HepG2 (cell line): Measurements from ENCODE around the gene IP6K1. TPM values are rescaled to one million over a fixed set of nuclear protein-coding genes. Genes with fewer than 3 reads are reported as not detected.

Source experiments
- FOXO1 ChIP-seq: sonication (generic); formaldehyde crosslinking; IDR thresholded peaks from 2 replicates; pipeline ENCODE4 v1.4.0; 2020; ENCODE audit warnings: missing genetic modification reagents
- IRX3 ChIP-seq: sonication (generic); formaldehyde crosslinking; IDR thresholded peaks from 2 replicates; pipeline ENCODE4 v1.8.1; 2023; ENCODE audit warnings: mild to moderate bottlenecking, low read depth, missing genetic modification reagents, borderline replicate concordance
- RBAK ChIP-seq: sonication (generic); formaldehyde crosslinking; IDR thresholded peaks from 2 replicates; pipeline ENCODE4 v1.5.1; 2020; ENCODE audit warnings: mild to moderate bottlenecking, missing genetic modification reagents
- SAFB2 ChIP-seq: sonication (generic); formaldehyde crosslinking; IDR thresholded peaks from 2 replicates; pipeline ENCODE4 v1.5.1; 2020; ENCODE audit warnings: missing genetic modification reagents, low read depth, mild to moderate bottlenecking, borderline replicate concordance
- TBX3 ChIP-seq: fragments of 450-650 bp; IDR thresholded peaks from 2 replicates; pipeline ENCODE4 v1.6.1; 2017; ENCODE audit warnings: antibody characterized with exemption, mild to moderate bottlenecking, inconsistent platforms, borderline replicate concordance
- ZNF850 ChIP-seq: sonication (generic); formaldehyde crosslinking; conservative IDR thresholded peaks from 2 replicates; pipeline ENCODE4 v1.9.0; 2021; ENCODE audit warnings: mild to moderate bottlenecking, missing genetic modification reagents
- polyA plus RNA-seq, 8 experiments: library from polyadenylated mRNA; depleted of rRNA in 3 of 8; stranded (reverse) in 7 of 8; unstranded in 1 of 8; fragments of >200 nt; fragmentation: Illumina TruSeq in 4 of 8; extraction: Trizol in 4 of 8; gene quantifications; 2 replicates each; pipeline versions ENCODE4 v1.2.1 to v1.2.3, GENCODE V29; 2011 to 2016; ENCODE audit warnings: low read depth in 4 of 8, missing spikeins in 1 of 8, mixed read lengths in 1 of 8; ENCODE audit not compliant: insufficient read depth in 1 of 8
- total RNA-seq, 5 experiments: library from RNA; depleted of rRNA; stranded (reverse); fragments of >200 nt; fragmentation: Illumina TruSeq; extraction: Trizol; gene quantifications; 2 replicates each; pipeline ENCODE4 v1.2.3, GENCODE V29; 2016; ENCODE audit warnings: low read depth in 1 of 5
- TF ChIP-seq, protein P1 (sequence below): sonication (generic); formaldehyde crosslinking; IDR thresholded peaks from 2 replicates; pipeline ENCODE4 v1.4.0; 2020; ENCODE audit warnings: missing genetic modification reagents, borderline replicate concordance
- TF ChIP-seq, protein P2 (sequence below), 2 experiments: sonication (generic) in 1 of 2; formaldehyde crosslinking in 1 of 2; IDR thresholded peaks; 2 replicates each; pipeline versions ENCODE4 v1.4.0 to v1.6.1; 2018 to 2020; ENCODE audit warnings: missing genetic modification reagents in 2 of 2, borderline replicate concordance in 1 of 2, low read depth in 1 of 2, mild to moderate bottlenecking in 1 of 2, missing biosample characterization in 1 of 2
- TF ChIP-seq, protein P3 (sequence below): sonication (generic); formaldehyde crosslinking; IDR thresholded peaks from 2 replicates; pipeline ENCODE4 v1.4.0; 2020; ENCODE audit warnings: missing genetic modification reagents, borderline replicate concordance
- TF ChIP-seq, protein P4 (sequence below), 2 experiments: sonication (generic) in 1 of 2; formaldehyde crosslinking in 1 of 2; IDR thresholded peaks; 2 replicates each; pipeline versions ENCODE4 v1.6.1 to v1.9.0; 2014 to 2022; ENCODE audit warnings: antibody characterized with exemption in 1 of 2, borderline replicate concordance in 1 of 2, inconsistent platforms in 1 of 2, low read depth in 1 of 2, missing genetic modification reagents in 1 of 2

IP6K1 gene
- total and polyA plus RNA-seq, 2 of the 13 experiments (the other 11 are each of a cell fraction or from before 2014, with no cell fraction given) = 17.7 to 29.7 TPM

DNA sequence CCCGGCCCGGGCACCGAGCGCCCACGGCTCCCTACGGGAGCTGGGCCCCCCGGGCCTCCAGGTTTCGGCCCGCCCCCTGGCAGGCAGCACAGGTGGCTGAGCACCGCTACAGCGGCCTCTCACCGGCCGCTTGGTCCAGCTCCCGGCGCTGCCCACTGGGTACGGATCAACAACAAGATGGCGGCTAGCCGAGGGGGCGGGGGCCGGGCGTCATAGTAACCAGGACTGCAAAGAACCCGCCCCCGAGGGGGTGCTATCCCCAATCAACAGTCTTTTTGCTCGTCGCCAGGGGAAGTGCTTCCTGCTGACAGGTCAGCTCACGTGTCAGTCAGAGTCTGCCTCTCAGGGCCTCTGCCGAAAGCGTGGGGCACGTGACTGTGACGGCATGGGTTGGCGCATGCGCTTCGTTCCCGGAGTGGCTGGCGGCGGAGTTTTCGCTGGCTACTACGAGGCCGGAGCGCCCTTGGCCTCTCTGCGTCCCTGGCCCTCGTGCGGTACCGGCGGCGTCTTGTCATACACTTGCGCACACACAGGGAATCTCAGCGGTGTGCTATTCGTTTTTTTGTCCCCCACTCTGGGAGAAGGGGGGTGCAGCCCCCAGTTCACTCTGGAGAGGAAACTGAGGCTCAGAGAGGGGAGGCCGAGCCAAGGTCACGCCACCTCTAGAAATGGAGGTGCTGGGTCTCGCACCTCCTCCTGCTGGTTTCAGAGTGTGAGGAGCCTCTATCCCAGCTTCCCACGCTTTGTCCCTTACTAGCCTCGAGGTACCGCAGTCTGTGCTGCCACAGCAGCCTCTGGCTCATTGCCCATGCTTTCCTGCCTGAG is at the start of gene IP6K1 (continued):
- TF ChIP-seq FOXO1 (CRISPR knock-in tag) = peak; percentile 26; the same call in 1 of the 2 replicates
- TF ChIP-seq, protein P1, sequence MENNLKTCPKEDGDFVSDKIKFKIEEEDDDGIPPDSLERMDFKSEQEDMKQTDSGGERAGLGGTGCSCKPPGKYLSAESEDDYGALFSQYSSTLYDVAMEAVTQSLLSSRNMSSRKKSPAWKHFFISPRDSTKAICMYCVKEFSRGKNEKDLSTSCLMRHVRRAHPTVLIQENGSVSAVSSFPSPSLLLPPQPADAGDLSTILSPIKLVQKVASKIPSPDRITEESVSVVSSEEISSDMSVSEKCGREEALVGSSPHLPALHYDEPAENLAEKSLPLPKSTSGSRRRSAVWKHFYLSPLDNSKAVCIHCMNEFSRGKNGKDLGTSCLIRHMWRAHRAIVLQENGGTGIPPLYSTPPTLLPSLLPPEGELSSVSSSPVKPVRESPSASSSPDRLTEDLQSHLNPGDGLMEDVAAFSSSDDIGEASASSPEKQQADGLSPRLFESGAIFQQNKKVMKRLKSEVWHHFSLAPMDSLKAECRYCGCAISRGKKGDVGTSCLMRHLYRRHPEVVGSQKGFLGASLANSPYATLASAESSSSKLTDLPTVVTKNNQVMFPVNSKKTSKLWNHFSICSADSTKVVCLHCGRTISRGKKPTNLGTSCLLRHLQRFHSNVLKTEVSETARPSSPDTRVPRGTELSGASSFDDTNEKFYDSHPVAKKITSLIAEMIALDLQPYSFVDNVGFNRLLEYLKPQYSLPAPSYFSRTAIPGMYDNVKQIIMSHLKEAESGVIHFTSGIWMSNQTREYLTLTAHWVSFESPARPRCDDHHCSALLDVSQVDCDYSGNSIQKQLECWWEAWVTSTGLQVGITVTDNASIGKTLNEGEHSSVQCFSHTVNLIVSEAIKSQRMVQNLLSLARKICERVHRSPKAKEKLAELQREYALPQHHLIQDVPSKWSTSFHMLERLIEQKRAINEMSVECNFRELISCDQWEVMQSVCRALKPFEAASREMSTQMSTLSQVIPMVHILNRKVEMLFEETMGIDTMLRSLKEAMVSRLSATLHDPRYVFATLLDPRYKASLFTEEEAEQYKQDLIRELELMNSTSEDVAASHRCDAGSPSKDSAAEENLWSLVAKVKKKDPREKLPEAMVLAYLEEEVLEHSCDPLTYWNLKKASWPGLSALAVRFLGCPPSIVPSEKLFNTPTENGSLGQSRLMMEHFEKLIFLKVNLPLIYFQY (CRISPR knock-in tag) = no peak
- TF ChIP-seq ZNF850 = no peak
- TF ChIP-seq RBAK (CRISPR knock-in tag) = no peak
- TF ChIP-seq, protein P2, sequence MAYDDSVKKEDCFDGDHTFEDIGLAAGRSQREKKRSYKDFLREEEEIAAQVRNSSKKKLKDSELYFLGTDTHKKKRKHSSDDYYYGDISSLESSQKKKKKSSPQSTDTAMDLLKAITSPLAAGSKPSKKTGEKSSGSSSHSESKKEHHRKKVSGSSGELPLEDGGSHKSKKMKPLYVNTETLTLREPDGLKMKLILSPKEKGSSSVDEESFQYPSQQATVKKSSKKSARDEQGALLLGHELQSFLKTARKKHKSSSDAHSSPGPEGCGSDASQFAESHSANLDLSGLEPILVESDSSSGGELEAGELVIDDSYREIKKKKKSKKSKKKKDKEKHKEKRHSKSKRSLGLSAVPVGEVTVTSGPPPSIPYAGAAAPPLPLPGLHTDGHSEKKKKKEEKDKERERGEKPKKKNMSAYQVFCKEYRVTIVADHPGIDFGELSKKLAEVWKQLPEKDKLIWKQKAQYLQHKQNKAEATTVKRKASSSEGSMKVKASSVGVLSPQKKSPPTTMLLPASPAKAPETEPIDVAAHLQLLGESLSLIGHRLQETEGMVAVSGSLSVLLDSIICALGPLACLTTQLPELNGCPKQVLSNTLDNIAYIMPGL (CRISPR knock-in tag; IDR thresholded peaks at IDR 0.05; ENCODE audit: borderline replicate concordance in 1 of 2, low read depth in 1 of 2) = peak; percentile 28 to 41; a peak in 1 of 4 replicates
- TF ChIP-seq, protein P3, sequence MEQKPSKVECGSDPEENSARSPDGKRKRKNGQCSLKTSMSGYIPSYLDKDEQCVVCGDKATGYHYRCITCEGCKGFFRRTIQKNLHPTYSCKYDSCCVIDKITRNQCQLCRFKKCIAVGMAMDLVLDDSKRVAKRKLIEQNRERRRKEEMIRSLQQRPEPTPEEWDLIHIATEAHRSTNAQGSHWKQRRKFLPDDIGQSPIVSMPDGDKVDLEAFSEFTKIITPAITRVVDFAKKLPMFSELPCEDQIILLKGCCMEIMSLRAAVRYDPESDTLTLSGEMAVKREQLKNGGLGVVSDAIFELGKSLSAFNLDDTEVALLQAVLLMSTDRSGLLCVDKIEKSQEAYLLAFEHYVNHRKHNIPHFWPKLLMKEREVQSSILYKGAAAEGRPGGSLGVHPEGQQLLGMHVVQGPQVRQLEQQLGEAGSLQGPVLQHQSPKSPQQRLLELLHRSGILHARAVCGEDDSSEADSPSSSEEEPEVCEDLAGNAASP = no peak; the same call in 1 of the 2 replicates
- TF ChIP-seq TBX3 = no peak
- no peak for TF ChIP-seq SAFB2 (CRISPR knock-in tag)
- TF ChIP-seq, protein P4, sequence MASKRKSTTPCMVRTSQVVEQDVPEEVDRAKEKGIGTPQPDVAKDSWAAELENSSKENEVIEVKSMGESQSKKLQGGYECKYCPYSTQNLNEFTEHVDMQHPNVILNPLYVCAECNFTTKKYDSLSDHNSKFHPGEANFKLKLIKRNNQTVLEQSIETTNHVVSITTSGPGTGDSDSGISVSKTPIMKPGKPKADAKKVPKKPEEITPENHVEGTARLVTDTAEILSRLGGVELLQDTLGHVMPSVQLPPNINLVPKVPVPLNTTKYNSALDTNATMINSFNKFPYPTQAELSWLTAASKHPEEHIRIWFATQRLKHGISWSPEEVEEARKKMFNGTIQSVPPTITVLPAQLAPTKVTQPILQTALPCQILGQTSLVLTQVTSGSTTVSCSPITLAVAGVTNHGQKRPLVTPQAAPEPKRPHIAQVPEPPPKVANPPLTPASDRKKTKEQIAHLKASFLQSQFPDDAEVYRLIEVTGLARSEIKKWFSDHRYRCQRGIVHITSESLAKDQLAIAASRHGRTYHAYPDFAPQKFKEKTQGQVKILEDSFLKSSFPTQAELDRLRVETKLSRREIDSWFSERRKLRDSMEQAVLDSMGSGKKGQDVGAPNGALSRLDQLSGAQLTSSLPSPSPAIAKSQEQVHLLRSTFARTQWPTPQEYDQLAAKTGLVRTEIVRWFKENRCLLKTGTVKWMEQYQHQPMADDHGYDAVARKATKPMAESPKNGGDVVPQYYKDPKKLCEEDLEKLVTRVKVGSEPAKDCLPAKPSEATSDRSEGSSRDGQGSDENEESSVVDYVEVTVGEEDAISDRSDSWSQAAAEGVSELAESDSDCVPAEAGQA (IDR thresholded peaks at IDR 0.05; ENCODE audit: low read depth) = peak; percentile 87; the same call in 1 of the 2 replicates
- TF ChIP-seq, protein P4 (CRISPR knock-in tag; IDR thresholded peaks at IDR 0.05; ENCODE audit: borderline replicate concordance) = no peak
- TF ChIP-seq IRX3 (CRISPR knock-in tag) = no peak
